ENCODE measurements around the gene PEA15.
A peak's percentile ranks its signal among the peaks of the same experiment; 100 is the strongest.

The PEA15 gene, protein sequence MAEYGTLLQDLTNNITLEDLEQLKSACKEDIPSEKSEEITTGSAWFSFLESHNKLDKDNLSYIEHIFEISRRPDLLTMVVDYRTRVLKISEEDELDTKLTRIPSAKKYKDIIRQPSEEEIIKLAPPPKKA

DNA sequence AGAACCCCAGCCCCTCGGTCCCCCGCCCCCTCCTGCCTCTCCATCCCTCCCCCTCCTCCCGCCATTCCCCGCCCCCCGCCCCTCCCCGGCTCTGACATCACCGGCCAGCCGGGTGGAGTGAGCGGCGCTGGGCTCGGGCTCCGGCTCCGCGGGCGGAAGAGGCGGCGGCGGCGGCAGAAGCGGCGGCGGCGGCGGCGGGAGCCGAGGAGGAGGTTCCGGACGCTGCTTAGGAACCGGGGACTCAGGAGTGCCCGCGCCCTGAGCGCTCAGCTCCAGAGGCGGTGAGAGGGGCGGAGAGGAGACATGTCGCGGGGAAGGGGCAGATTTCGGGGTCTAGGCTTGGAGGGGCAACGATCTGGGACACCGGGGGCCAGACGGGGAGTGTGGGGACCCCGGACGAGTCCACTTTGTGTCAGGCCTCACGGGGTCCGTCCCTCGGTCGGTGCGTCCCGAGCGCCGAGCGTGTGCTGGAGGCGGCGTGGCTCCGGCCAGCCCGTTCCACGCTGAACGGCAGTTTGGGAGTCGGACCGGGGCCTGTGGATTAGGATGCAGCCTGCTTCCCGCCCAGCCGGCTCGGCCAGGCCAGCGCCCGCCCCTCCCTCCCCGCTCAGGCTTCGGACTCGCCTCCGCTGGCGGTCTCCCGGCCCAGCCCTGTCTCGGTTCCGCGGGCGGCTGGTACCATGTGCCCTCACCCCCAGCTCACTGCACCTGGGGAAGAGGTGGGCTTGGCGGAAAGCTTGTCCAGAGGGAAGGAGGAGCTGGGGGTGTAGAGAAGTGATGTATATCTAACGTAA, at the start of gene PEA15:
Gene PEA15 (plus strand): TSS at position 143 of the 794 bp plus-strand sequence. CDS start 6,161 bp downstream, outside the sequence.
- DNase-seq, result peak; percentile 20

- DNase-seq, result no peak
Observed at GRCh38 chr1:160156361-160156760, 48.8 kb upstream of the PEA15 start.

DNA sequence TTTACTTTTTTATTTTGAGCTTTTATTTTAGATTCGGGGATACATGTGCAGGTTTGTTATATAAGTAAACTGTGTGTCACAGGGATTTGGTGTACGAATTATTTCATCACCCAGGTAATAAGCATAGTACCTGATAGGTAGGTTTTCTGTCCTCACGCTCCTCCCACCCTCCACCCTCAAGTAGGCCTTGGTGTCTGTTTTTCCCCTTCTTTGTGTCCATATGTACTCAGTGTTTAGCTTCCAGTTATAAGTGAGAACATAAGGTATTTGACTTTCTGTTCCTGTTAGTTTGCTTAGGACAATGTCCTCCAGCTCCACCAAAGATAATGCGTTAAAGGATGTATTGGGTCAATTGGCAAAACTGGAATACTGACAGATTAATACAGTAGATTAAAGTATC, 48.0 kb upstream of the PEA15 start:
- no peak for DNase-seq

GRCh38 chr1:160158031-160158430, 47.2 kb upstream of the PEA15 start:
- no peak for DNase-seq

GRCh38 chr1:160158534-160158933, 46.6 kb upstream of the PEA15 start:
- DNase-seq, result no peak

DNA sequence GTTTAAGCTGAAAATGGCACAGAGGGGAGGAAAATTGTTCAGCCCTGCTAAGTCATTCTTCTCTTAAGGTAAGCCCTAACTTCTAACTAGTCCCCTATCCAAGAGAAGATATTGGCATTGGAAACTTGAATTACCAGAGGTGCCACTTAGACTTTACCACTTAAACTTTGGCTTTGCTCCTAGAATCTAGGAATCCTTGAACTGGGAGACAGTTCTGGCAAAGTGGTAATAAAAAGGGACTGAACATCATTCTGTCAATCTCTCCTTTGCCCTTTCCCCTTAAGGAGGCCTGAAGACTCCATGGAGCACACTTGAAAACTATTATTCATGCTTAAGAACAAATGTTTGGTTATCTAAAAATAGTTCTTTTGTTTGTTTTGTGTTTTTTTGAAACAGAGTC, 45.3 kb upstream of the PEA15 start:
- no peak for DNase-seq

- DNase-seq, result no peak
Observed at GRCh38 chr1:160161965-160162705, 43.0 kb upstream of the PEA15 start.

- DNase-seq, result no peak
Observed at GRCh38 chr1:160162931-160163330, 42.3 kb upstream of the PEA15 start.

- DNase-seq, result no peak
Observed at GRCh38 chr1:160163615-160164014, 41.6 kb upstream of the PEA15 start.

GRCh38 chr1:160164121-160164520, 41.1 kb upstream of the PEA15 start:
- no peak for DNase-seq

GRCh38 chr1:160166166-160166868, 38.9 kb upstream of the PEA15 start:
- no peak for DNase-seq

- no peak for DNase-seq
Observed at GRCh38 chr1:160167056-160167455, 38.1 kb upstream of the PEA15 start.

GRCh38 chr1:160167580-160167979, 37.6 kb upstream of the PEA15 start:
- DNase-seq, result no peak

DNA sequence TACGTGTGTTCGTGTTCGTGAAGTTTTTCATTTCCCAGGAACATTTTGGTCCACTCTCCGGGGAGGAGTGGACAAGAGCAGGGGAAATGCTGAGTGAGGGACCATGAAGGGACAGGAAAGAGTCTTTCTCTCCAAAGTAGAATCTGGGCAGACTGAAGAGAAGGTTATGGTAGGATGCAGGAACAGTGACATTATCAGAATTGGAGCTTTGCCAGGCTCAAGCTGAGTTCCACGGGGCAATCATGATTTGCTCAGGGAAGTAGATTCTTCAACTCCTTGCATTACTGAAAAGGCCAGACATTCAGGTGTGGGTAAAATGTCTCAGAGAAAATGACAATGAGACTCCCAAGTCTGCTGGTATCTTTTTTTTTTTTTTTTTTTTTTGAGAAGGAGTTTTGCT, 37.2 kb upstream of the PEA15 start:
- no peak for DNase-seq

DNA sequence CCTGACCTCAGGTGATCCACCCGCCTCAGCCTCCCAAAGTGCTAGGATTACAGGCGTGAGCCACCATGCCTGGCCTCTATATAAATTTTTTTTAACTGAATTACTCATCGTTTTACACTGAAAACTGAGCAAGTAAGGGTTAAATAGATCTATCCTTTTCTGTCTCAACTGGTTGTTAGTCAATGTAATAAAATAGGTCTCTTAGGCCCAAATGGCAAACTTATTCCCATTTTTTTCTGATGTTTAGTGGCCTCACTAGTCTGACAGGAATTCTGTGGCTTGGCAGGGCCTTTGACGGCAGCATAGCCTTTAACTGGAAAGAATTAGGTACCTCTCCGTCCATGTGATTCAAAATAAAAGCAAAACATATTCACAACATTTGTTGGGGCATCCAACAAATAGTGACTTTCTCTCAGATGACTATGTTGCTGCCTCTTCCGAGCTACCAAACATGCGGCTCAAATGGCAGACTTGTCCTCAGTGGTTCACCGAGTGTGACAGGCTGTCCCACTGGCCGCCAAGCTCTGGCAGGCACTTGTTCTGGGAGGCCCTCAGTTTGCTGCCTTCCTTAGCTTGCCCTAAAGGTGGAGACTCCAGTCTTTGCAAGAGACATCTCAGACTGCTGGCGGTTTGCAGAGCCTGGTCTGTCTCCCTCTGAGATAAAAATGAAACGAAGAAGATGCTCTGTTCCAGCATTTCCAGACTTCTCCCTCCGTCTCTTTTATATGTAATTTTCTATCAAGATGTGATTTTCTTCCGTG, 36.4 kb upstream of the PEA15 start:
- no peak for DNase-seq

- no peak for DNase-seq
Observed at GRCh38 chr1:160169553-160170399, 35.4 kb upstream of the PEA15 start.

GRCh38 chr1:160171354-160171753, 33.8 kb upstream of the PEA15 start:
- no peak for DNase-seq

DNA sequence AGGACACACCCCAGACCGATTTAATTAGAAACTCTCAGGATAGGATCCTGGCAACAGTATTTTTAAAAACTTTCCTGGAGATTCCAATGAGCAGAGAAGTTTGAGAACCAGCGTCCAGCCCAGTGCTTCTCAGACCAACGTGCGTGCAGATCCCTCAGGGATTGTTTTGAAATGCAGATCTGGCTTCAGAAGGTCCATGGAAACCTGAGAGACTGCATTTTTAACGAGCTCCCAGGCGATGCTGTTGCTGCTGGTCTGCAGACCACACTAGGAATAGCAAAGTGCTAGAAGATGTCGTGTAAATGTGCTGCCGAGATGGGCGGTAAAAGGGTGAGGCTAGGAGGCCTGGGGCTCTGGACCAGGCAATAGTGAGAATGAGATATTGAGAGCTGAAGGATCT, 33.2 kb upstream of the PEA15 start:
- DNase-seq, result no peak

GRCh38 chr1:160177231-160177630, 28.0 kb upstream of the PEA15 start:
- no peak for DNase-seq

DNA sequence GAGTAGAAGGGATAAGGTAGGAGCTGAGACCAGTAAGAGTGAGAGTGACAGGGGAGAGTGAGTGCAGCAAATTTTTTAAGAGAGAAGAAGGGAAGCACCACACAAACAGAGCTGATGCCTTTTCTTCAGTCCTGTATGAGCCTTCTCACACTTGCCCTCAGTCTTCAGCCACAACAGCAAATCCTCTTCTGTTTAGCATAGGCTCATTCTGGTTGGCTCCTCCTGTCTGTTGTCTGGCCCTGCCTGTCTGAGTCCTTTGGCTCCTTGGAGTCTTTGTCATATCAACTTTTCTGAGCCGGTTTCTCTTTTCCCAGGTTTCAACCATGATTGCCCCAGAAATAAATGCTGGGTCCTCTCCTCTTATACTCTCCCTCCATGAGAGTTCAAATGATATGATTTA, 27.5 kb upstream of the PEA15 start:
- DNase-seq, result no peak

GRCh38 chr1:160178731-160179130, 26.5 kb upstream of the PEA15 start:
- no peak for DNase-seq

DNA sequence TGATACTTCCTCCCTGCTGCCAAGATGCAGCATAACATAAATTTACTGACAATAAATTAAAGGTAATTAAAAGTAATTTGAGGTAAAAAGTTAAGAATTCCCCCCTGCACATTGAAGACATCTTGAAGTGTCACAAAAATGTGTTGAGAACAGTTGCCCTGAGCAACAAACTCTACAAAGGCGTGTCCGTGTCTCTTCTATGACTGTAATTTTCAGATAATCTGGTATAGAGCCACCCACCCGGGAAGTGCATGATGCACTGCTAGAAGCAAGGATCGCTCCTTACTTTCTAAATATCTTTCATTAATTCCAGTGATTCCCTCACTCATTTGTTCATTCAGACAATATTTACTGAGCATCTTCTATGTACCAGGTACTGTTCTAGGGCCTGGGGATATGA, 25.8 kb upstream of the PEA15 start:
- DNase-seq, result no peak

Data from DMS 273 treated with DMSO at 0.1 percent for 48 hours (cell line).